HepG2 (cell line): ENCODE data around the gene LRRC3C. TPM values are rescaled to one million over a fixed set of nuclear protein-coding genes. Genes with fewer than 3 reads are reported as not detected.

Source experiments
- AKAP8 ChIP-seq: sonication (generic); formaldehyde crosslinking; IDR thresholded peaks from 2 replicates; pipeline ENCODE4 v1.5.1; 2020; ENCODE audit warnings: mild to moderate bottlenecking, missing genetic modification reagents
- FOXO1 ChIP-seq: sonication (generic); formaldehyde crosslinking; IDR thresholded peaks from 2 replicates; pipeline ENCODE4 v1.4.0; 2020; ENCODE audit warnings: missing genetic modification reagents
- HES4 ChIP-seq: sonication (generic); formaldehyde crosslinking; IDR thresholded peaks from 2 replicates; pipeline ENCODE4 v1.9.0; 2021; ENCODE audit warnings: mild to moderate bottlenecking, missing genetic modification reagents, borderline replicate concordance
- IKZF5 ChIP-seq: IDR thresholded peaks from 2 replicates; pipeline ENCODE4 v1.6.1; 2018; ENCODE audit warnings: missing genetic modification reagents, mild to moderate bottlenecking, missing compliant biosample characterization
- NR1H2 ChIP-seq: sonication (generic); formaldehyde crosslinking; IDR thresholded peaks from 2 replicates; pipeline ENCODE4 v1.8.1; 2022; ENCODE audit warnings: low read depth, missing genetic modification reagents, borderline replicate concordance
- NR2F1 ChIP-seq, 2 experiments: fragments of 450-650 bp in 1 of 2; formaldehyde crosslinking in 1 of 2; IDR thresholded peaks; 2 replicates each; pipeline versions ENCODE4 v1.5.0 to v1.6.1; 2016 to 2020; ENCODE audit warnings: mild to moderate bottlenecking in 1 of 2, missing compliant biosample characterization in 1 of 2, missing genetic modification reagents in 1 of 2, moderate library complexity in 1 of 2
- POGZ ChIP-seq: sonication (generic); formaldehyde crosslinking; IDR thresholded peaks from 2 replicates; pipeline ENCODE4 v1.4.0; 2020; ENCODE audit warnings: mild to moderate bottlenecking, missing genetic modification reagents
- PPARG ChIP-seq: conservative IDR thresholded peaks from 2 replicates; pipeline ENCODE4 v1.6.1; 2016; ENCODE audit warnings: missing biosample characterization, missing genetic modification reagents
- TBL1XR1 ChIP-seq: fragments of 150-350 bp; IDR thresholded peaks from 2 replicates; pipeline ENCODE4 v1.6.1; 2014; ENCODE audit warnings: borderline replicate concordance, low read length; ENCODE audit not compliant: partially characterized antibody
- ZBTB40 ChIP-seq, 2 experiments: fragments of 450-650 bp in 1 of 2; sonication (generic) in 1 of 2; formaldehyde crosslinking in 1 of 2; IDR thresholded peaks; 2 replicates each; pipeline versions ENCODE4 v1.6.1 to v1.8.0; 2016 to 2022; ENCODE audit warnings: antibody characterized with exemption in 1 of 2, mild to moderate bottlenecking in 1 of 2, missing genetic modification reagents in 1 of 2
- ZNF230 ChIP-seq: sonication (generic); formaldehyde crosslinking; IDR thresholded peaks from 2 replicates; pipeline ENCODE4 v1.4.0; 2020; ENCODE audit warnings: mild to moderate bottlenecking, missing genetic modification reagents
- ZNF468 ChIP-seq: sonication (generic); formaldehyde crosslinking; IDR thresholded peaks from 2 replicates; pipeline ENCODE4 v1.8.0; 2022; ENCODE audit warnings: mild to moderate bottlenecking, moderate library complexity, missing genetic modification reagents
- ZNF567 ChIP-seq: sonication (generic); formaldehyde crosslinking; IDR thresholded peaks from 2 replicates; pipeline ENCODE4 v1.8.1; 2023; ENCODE audit warnings: mild to moderate bottlenecking, missing genetic modification reagents, borderline replicate concordance
- ZNF607 ChIP-seq: sonication (generic); formaldehyde crosslinking; IDR thresholded peaks from 2 replicates; pipeline ENCODE4 v1.5.1; 2020; ENCODE audit warnings: missing genetic modification reagents, mild to moderate bottlenecking, borderline replicate concordance
- ZNF615 ChIP-seq: sonication (generic); formaldehyde crosslinking; IDR thresholded peaks from 2 replicates; pipeline ENCODE4 v1.5.0; 2020; ENCODE audit warnings: mild to moderate bottlenecking, missing genetic modification reagents, borderline replicate concordance
- ZNF75D ChIP-seq: sonication (generic); formaldehyde crosslinking; IDR thresholded peaks from 2 replicates; pipeline ENCODE4 v1.8.1; 2023; ENCODE audit warnings: missing genetic modification reagents, mild to moderate bottlenecking, borderline replicate concordance
- polyA plus RNA-seq, 8 experiments: library from polyadenylated mRNA; depleted of rRNA in 3 of 8; stranded (reverse) in 7 of 8; unstranded in 1 of 8; fragments of >200 nt; fragmentation: Illumina TruSeq in 4 of 8; extraction: Trizol in 4 of 8; gene quantifications; 2 replicates each; pipeline versions ENCODE4 v1.2.1 to v1.2.3, GENCODE V29; 2011 to 2016; ENCODE audit warnings: low read depth in 4 of 8, missing spikeins in 1 of 8, mixed read lengths in 1 of 8; ENCODE audit not compliant: insufficient read depth in 1 of 8
- total RNA-seq, 5 experiments: library from RNA; depleted of rRNA; stranded (reverse); fragments of >200 nt; fragmentation: Illumina TruSeq; extraction: Trizol; gene quantifications; 2 replicates each; pipeline ENCODE4 v1.2.3, GENCODE V29; 2016; ENCODE audit warnings: low read depth in 1 of 5

LRRC3C gene
- total and polyA plus RNA-seq, 2 of the 13 experiments (the other 11 are each of a cell fraction or from before 2014, with no cell fraction given): 0.17 TPM; not detected in 1

GRCh38 chr17:39920218-39921210, 7.0 kb upstream of the LRRC3C start (continued):
- TF ChIP-seq ZNF607 (CRISPR knock-in tag): peak; percentile 48; the same call in 1 of the 2 replicates
- no peak for TF ChIP-seq FOXO1 (CRISPR knock-in tag)
- TF ChIP-seq ZNF75D (CRISPR knock-in tag): no peak
- no peak for TF ChIP-seq ZNF468
- TF ChIP-seq NR2F1 (CRISPR knock-in tag; IDR thresholded peaks at IDR 0.05): peak in 1 of 2 experiments; percentile 26; a peak in 1 of 4 replicates
- peak; percentile 85 for TF ChIP-seq AKAP8
- TF ChIP-seq ZNF567 (CRISPR knock-in tag): no peak
- no peak for TF ChIP-seq ZNF230 (CRISPR knock-in tag)
- no peak for TF ChIP-seq NR1H2 (CRISPR knock-in tag)
- TF ChIP-seq ZBTB40 (IDR thresholded peaks at IDR 0.05): no peak
- peak; percentile 42; the same call in 1 of the 2 replicates for TF ChIP-seq ZBTB40 (CRISPR knock-in tag; IDR thresholded peaks at IDR 0.05)
- no peak for TF ChIP-seq ZNF615
- no peak for TF ChIP-seq IKZF5 (CRISPR knock-in tag)
- no peak for TF ChIP-seq HES4
- TF ChIP-seq TBL1XR1: peak; percentile 43
- TF ChIP-seq PPARG (CRISPR knock-in tag): 0 out of 2 replicates have a peak, but pooled peaks have one; percentile 31
- TF ChIP-seq POGZ: peak; percentile 67
